Measurements from ENCODE around the gene NTSR1.

Gene NTSR1

DNA sequence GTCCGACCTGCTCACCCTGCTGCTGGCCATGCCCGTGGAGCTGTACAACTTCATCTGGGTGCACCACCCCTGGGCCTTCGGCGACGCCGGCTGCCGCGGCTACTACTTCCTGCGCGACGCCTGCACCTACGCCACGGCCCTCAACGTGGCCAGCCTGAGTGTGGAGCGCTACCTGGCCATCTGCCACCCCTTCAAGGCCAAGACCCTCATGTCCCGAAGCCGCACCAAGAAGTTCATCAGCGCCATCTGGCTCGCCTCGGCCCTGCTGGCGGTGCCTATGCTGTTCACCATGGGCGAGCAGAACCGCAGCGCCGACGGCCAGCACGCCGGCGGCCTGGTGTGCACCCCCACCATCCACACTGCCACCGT, 885 bp downstream of the NTSR1 start:
- no peak for DNase-seq (ENCODE audit: low read depth)

- DNase-seq (ENCODE audit: low read depth) = no peak
Observed at GRCh38 chr20:62710221-62710885, 1.7 kb downstream of the NTSR1 start.

DNA sequence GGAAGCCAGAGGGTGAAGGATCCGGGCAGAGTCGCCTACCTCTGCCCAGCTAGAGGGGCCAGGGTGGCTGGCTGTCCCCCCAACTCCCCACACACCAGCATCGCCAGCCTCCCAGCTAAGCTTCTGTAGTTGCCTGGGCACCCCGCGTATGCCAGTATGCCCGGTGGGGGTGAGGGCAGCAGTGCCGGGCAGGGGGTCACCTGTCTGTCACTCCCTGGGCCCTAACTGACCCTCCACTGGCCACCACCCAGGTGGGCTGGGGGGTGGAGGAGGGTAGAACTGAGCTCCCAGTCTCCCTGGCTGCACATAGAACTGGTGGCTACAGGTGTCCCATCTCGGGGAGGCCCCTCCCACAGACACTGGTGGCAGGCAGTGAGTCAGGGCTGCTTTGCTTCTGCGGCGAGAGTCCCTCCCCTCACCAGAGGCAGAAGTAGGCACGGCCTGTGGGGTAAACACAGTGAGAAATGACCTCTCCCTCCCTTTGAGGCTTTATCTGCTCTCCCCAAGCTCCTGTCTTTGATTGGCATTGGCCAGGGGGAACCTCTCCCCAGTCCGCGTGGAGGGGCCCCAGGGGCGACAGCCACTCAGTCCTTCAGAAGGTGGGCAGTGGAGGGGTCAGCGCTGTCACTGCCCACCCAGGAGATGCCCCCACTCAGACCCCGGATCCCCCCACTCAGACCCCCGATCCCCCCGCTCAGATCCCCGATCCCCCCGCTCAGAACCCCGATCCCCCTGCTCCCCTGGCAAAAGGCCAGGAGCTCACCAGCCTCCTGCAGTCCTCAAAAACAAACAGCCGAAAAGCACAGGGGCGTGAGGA, 2.5 kb downstream of the NTSR1 start:
- DNase-seq (ENCODE audit: low read depth) = no peak

- no peak for DNase-seq (ENCODE audit: low read depth)
Observed at GRCh38 chr20:62711703-62712101, 3.1 kb downstream of the NTSR1 start.

GRCh38 chr20:62712606-62713005, 4.0 kb downstream of the NTSR1 start:
- no peak for DNase-seq (ENCODE audit: low read depth)

- DNase-seq (ENCODE audit: low read depth) = no peak
Observed at GRCh38 chr20:62714006-62714405, 5.4 kb downstream of the NTSR1 start.

DNA sequence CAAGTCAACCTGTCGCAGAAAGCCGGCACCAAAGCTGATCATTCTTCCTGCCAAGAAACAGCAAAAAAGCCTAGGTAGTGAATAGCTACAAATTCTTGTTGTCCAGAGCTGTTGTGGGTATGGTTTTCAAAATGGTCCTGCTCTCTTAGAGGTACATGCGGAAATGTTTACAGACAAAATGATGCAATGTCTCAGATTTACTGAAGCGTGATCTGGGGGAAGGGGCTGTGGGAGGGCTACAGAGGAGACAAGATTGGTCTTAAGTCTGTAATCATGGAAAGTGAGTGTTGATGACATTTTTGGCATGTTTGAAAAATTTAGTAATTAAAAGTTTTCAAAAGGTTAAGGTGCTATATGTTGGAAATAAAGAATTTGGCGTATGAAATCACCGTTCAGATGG, 6.2 kb downstream of the NTSR1 start:
- DNase-seq (ENCODE audit: low read depth) = no peak

DNA sequence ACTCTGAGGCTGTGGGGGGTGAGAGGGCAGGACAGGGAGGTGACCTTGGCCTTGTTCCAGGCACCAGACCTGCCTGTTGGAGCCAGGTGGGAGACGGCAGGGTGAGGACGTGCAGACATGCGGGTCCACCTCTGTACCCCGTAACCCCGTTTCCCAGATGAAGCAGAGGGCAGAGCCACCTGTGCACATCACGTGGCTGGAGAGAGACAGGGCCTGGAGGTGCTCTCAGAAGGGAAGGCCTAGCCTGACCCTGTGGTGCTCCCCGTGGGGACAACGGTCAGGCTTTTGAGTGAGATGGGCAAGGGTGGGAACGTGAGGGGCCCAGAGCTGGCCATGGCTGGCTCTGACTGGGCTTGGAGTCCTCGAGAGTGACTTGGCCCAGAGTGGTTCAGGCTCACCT, 6.6 kb downstream of the NTSR1 start:
- no peak for DNase-seq (ENCODE audit: low read depth)

- DNase-seq (ENCODE audit: low read depth) = no peak
Observed at GRCh38 chr20:62716198-62716940, 7.7 kb downstream of the NTSR1 start.

DNA sequence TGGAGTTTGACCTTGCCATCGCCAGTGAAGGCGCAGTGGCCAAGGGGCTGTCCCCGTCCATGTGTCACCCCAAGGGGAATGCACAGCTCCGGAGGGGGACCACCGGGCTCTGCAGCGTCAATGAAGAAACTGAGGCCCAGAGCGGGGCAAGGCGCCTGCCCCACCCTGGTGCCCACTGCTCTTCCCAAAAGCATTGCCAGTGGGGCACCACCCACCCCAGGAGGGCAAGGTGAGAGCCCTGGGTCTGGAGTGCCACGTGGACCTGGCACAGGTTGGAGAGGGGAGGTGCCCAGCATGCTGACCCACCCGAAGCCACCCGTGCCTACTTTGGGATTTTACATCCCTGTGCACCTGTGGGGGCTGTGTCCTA, 8.3 kb downstream of the NTSR1 start:
- DNase-seq (ENCODE audit: low read depth) = no peak

- DNase-seq (ENCODE audit: low read depth) = no peak
Observed at GRCh38 chr20:62717933-62718332, 9.3 kb downstream of the NTSR1 start.

DNA sequence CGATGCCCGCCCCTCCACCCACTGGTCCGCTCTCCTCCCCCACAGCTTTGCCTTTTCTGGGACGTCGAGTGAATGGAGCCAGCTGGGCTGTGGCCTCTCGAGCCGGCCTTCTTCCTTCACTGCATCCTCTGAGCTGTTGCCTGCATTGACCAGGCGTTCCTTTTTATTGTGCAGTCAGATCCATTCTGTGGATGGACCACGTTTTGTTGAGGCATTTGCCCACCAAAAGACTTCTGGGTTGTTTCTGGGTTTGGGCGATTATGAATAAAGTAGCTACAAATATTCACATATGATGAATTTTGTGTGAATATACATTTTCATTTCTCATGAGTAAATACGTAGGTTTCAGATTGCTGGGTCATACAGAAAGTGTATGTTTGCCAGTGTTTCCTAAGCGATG, 9.9 kb downstream of the NTSR1 start:
- DNase-seq (ENCODE audit: low read depth) = no peak

- no peak for DNase-seq (ENCODE audit: low read depth)
Observed at GRCh38 chr20:62719250-62719935, 10.8 kb downstream of the NTSR1 start.

- no peak for DNase-seq (ENCODE audit: low read depth)
Observed at GRCh38 chr20:62721511-62722370, 13.1 kb downstream of the NTSR1 start.

DNA sequence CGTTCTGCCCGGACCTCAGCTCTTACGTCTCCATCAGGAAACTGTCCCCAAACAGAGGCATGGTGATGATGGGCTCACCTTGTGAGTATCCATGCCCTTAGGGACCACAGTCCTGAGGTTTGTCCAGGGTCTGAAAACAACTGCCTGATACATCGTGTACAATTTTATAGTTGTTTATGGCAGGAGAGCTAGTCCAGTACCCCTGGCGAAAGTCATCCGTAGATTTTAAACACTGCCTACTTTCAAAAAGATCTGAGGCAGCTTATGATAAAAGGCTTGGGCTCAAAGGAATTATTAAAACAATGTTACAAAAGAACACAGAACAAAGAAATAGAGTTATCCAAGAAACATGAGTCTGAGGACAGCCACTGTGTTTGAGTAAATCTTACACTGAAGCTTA, 14.0 kb downstream of the NTSR1 start:
- DNase-seq (ENCODE audit: low read depth) = no peak

- DNase-seq (ENCODE audit: low read depth) = no peak
Observed at GRCh38 chr20:62723351-62723750, 14.7 kb downstream of the NTSR1 start.

- no peak for DNase-seq (ENCODE audit: low read depth)
Observed at GRCh38 chr20:62723768-62724450, 15.3 kb downstream of the NTSR1 start.

DNA sequence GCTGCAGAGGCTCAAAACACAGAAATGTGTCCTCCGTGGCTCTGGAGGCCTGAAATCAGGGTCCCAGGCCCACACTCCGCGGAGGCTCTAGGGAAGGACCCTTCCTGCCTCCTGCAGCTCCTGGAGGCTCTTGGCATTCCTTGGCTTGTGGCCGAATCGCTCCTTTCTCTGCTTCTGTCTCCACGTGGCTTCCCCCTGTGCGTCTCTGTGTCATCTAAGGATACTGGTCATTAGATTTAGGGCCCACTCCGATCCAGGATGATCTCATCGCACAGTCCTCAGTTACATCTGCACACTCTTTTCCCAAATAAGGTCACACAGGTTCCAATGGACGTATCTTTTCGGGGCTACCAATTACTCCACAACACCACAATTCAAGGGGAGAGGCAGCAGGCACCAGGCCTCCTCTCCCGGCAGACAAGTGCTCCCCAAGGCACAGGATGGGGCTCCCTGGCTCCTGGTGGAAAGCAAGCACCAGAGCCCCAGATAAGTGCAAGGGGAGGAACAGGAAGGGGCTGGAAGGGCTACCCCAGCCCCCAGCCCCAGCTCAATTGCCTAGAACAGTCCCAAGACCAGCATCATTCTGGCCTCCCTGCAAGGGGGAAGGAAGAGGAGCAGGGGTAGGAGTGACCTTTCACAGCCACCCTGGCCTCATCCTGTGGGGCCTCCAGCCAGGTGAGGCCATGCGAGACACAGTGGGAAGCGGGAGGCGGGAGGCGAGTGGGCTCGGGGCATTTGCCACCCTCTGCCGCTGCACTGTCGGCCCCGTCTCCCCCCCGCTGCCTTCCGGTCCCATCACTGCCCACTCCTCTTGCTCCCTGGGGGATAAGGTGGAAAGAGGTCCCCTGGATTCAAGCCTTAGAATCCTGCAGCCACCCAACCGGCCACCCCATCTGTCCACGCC, 16.3 kb downstream of the NTSR1 start:
- no peak for DNase-seq (ENCODE audit: low read depth)

DNA sequence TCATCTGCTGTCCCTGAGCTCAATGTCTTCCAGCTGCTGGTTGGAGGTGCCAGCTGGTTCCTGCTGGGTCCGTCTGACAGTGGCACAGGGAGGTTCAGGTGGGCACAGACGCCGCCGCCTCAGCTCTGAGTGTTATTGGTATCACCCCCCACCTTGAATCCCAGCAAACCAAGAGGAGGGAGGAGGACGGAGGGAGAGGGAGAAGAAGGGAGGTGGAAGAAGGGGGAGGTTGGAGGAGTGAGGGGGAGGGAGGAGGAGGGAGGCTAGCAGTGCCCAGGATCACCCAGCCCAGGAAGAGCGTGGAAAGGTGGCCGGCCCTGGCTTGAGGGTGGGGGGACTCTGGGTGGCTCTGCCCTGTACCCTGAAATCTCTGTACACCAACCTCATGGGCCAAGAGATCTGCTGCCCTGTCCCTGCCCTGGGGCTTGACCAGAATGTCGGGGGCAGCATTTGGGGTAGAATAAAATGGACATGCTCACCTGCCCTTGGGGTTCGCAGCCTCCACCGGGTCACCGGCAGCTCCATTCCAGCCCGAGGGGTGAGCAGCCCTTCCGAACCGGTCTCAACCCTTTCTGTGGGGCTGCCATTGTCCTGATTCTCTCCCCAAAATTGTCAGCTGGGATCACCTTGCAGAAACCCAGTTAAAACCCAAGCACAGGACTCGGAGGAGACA, 17.1 kb downstream of the NTSR1 start:
- DNase-seq (ENCODE audit: low read depth) = no peak
